Osteocyte (in vitro differentiated cells): ENCODE measurements around the gene POM121. TPM values are rescaled to one million over a fixed set of nuclear protein-coding genes. Genes with fewer than 3 reads are reported as not detected.
A peak's percentile ranks its signal among the peaks of the same experiment; 100 is the strongest.
"Not testable (repeated sequence)": the region's sequence is repeated elsewhere in the genome, so short reads cannot be mapped to it uniquely, and the experiment has no call there.

Experiments used
- DNase-seq: peaks from one replicate; pipeline ENCODE4 v3.0.0; 2021; ENCODE audit warnings: mixed read lengths; ENCODE audit not compliant: unreplicated experiment; ENCODE audit errors: extremely low spot score
- H3K27ac Mint-ChIP-seq: one replicate; pipeline ENCODE4 v1.8.0; 2021; ENCODE audit warnings: mild to moderate bottlenecking, mixed read lengths; ENCODE audit not compliant: unreplicated experiment
- H3K27me3 Mint-ChIP-seq: one replicate; pipeline ENCODE4 v1.8.0; 2021; ENCODE audit warnings: mixed read lengths; ENCODE audit not compliant: unreplicated experiment
- H3K36me3 Mint-ChIP-seq: one replicate; pipeline ENCODE4 v1.8.0; 2021; ENCODE audit warnings: mixed read lengths; ENCODE audit not compliant: unreplicated experiment
- H3K4me1 Mint-ChIP-seq: one replicate; pipeline ENCODE4 v1.8.0; 2021; ENCODE audit warnings: mixed read lengths; ENCODE audit not compliant: unreplicated experiment
- H3K4me3 Mint-ChIP-seq: one replicate; pipeline ENCODE4 v1.8.0; 2021; ENCODE audit warnings: mild to moderate bottlenecking, moderate library complexity, mixed read lengths; ENCODE audit not compliant: unreplicated experiment
- H3K9me3 Mint-ChIP-seq: one replicate; pipeline ENCODE4 v1.8.0; 2021; ENCODE audit warnings: mixed read lengths; ENCODE audit not compliant: unreplicated experiment
- total RNA-seq: library from RNA; stranded (reverse); gene quantifications from 2 replicates; pipeline ENCODE4 v1.2.1, GENCODE V29; 2021

POM121 gene
- total RNA-seq, 1 donor from 2014 or later: 37.1 TPM

DNA sequence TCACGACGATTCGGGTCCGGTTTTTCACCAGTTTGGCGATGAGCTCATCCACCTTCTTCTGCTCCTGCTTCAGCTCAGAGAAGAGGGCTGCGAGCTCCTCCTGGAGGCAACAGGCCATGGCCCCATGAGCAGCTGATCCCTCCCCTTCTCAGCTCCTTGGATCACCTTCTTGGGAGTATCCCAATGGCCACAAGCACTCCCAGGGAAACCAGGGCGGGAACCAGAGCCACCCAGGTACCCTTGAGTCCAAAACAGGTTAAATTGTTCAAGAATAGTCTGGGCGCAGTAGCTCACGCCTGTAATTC lies 36.4 kb downstream of the POM121 start:
- not testable (repeated sequence) for H3K9me3 Mint-ChIP-seq, DNase-seq, H3K27ac Mint-ChIP-seq, H3K4me3 Mint-ChIP-seq, H3K27me3 Mint-ChIP-seq, H3K36me3 Mint-ChIP-seq, H3K4me1 Mint-ChIP-seq

DNA sequence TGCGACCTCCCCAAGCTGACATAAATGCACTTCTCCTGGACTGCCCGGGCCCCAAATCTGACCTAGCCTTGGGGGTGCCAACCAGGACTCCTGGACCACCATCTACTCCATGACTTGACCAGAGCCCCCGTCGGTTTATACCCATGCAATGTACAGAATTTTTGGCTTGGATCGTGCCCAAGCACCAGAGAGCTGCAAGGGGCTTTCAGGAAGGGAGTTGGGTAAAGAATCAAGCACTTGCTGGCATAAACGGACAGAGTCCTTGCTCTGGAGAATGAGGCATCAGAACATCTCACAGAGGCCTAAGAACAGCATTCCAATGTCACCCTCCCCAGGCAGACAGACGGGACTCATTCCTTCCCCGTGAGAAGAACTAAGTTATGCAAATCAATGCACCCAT lies 38.2 kb downstream of the POM121 start:
- not testable (repeated sequence) for H3K9me3 Mint-ChIP-seq, H3K27me3 Mint-ChIP-seq, H3K27ac Mint-ChIP-seq, H3K4me1 Mint-ChIP-seq, H3K36me3 Mint-ChIP-seq, H3K4me3 Mint-ChIP-seq, DNase-seq

- not testable (repeated sequence) for DNase-seq, H3K4me1 Mint-ChIP-seq, H3K27ac Mint-ChIP-seq, H3K36me3 Mint-ChIP-seq, H3K27me3 Mint-ChIP-seq, H3K9me3 Mint-ChIP-seq, H3K4me3 Mint-ChIP-seq
Measured at GRCh38 chr7:72965186-72965975, 40.5 kb downstream of the POM121 start.

DNA sequence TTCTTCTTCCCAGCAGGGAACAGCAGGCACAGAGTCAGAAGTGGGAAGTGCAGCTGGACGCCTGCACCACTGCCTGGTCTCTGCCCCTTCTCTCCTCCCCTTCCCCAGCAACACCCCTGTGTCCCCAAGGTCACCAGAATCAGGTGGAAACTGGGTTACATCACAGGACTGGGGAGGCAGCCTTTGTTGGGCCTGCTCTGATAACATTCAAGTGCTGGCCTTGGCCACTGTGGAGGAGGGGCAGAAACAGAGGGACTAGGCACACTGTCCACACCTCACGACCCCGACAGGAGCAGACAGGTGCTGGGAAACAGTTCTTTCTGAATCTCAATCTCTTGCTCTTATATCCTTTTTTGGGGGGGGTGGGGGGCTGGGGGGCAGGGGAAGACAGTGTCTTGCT lies 42.0 kb downstream of the POM121 start:
- H3K27ac Mint-ChIP-seq, H3K4me1 Mint-ChIP-seq: not testable (repeated sequence)

DNA sequence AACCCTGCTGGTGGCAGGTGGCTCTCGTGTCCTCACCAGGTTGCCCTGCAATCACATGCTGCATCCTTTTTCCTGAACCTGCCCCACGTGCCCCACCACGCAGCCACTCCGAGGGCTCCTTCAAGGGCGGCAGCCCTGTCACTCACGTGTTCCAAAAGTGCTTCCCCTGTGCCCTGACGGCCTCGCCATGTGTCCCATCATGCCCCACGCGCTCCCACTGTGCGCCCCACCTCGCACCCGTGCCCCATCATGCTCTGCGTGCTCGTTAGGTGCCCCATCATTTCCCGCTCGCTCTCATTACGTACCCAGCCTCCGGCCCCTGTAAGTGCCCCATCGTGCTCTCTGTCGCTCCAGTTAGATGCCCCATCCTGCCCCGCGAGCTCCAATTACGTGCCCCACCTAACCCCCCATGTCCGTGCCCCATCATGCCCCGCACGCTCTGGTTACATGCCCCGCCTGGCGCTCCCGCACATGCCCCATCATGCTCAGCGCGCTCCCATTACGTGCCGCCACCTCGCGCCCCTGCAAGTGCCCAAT lies 44.2 kb downstream of the POM121 start, which contains the start of gene TRIM74:
TSS of gene TRIM74 (minus strand) at position 487 of the 537 bp plus-strand sequence. CDS start 3,309 bp downstream, outside the sequence.
- not testable (repeated sequence) for H3K9me3 Mint-ChIP-seq

More for the DNA sequence above, 42.0 kb downstream of the POM121 start:
- not testable (repeated sequence) for H3K36me3 Mint-ChIP-seq, H3K27me3 Mint-ChIP-seq, H3K9me3 Mint-ChIP-seq, H3K4me3 Mint-ChIP-seq
- DNase-seq: peak; percentile 51

DNA sequence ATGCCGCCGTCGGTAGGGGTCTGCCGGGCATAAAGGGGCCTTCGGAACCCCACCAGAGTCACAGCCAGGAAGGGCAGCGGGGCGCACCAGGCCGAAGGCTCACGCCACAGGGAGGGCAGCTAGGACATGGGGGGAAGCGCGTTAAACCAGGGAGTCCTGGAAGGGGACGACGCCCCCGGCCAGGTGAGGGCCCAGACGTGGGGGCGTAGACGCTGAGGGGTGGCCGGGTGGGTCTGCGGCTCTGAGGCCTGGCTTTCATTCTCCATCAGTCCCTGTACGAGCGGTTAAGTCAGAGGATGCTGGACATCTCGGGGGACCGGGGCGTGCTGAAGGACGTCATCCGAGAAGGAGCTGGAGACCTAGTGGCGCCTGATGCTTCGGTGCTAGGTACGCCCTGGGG lies 44.8 kb downstream of the POM121 start:
- H3K27ac Mint-ChIP-seq, H3K4me3 Mint-ChIP-seq, H3K4me1 Mint-ChIP-seq, H3K36me3 Mint-ChIP-seq, H3K27me3 Mint-ChIP-seq, H3K9me3 Mint-ChIP-seq: not testable (repeated sequence)
- DNase-seq: peak; percentile 23

More for the DNA sequence above, 44.2 kb downstream of the POM121 start, which contains the start of gene TRIM74:
- not testable (repeated sequence) for H3K36me3 Mint-ChIP-seq, H3K27me3 Mint-ChIP-seq, H3K27ac Mint-ChIP-seq, H3K4me1 Mint-ChIP-seq, H3K4me3 Mint-ChIP-seq
- peak; percentile 44 for DNase-seq

- H3K36me3 Mint-ChIP-seq, H3K4me3 Mint-ChIP-seq, H3K27ac Mint-ChIP-seq, H3K27me3 Mint-ChIP-seq, H3K9me3 Mint-ChIP-seq, DNase-seq, H3K4me1 Mint-ChIP-seq: not testable (repeated sequence)
Measured at GRCh38 chr7:72971505-72971904, 46.6 kb downstream of the POM121 start.

GRCh38 chr7:72974781-72975180 lies 49.9 kb downstream of the POM121 start:
- not testable (repeated sequence) for H3K9me3 Mint-ChIP-seq, H3K36me3 Mint-ChIP-seq, H3K27me3 Mint-ChIP-seq, H3K4me1 Mint-ChIP-seq, H3K27ac Mint-ChIP-seq, H3K4me3 Mint-ChIP-seq
- peak; percentile 17 for DNase-seq

GRCh38 chr7:72975656-72976286 lies 50.9 kb downstream of the POM121 start:
- not testable (repeated sequence) for H3K36me3 Mint-ChIP-seq, H3K9me3 Mint-ChIP-seq, H3K27me3 Mint-ChIP-seq, H3K4me1 Mint-ChIP-seq, H3K4me3 Mint-ChIP-seq, H3K27ac Mint-ChIP-seq
- DNase-seq: peak; percentile 81

DNA sequence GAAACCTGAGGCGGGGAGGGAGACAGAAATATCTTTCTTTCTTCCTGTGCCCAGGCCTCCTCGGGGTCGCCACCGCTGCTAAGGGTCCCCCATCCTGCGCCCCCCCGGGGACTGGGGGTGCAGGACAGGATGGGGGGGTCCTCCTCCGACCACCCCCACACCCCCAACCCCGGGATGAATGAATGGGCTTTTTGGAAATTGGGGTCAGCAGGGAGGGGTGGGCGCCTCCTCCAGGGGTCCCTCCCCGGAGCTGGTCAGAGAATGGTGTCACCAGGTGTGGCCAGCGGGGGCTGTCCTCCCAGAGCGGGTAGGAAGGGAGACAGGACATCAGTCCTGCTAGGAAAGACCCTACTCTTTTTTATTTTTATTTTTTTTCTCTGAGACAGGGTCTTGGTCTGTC lies 51.5 kb downstream of the POM121 start:
- not testable (repeated sequence) for H3K27me3 Mint-ChIP-seq, H3K4me1 Mint-ChIP-seq, H3K4me3 Mint-ChIP-seq, H3K9me3 Mint-ChIP-seq, H3K36me3 Mint-ChIP-seq, H3K27ac Mint-ChIP-seq
- DNase-seq: peak; percentile 56

- peak; percentile 49 for DNase-seq
- not testable (repeated sequence) for H3K27ac Mint-ChIP-seq, H3K9me3 Mint-ChIP-seq, H3K27me3 Mint-ChIP-seq, H3K4me1 Mint-ChIP-seq, H3K36me3 Mint-ChIP-seq, H3K4me3 Mint-ChIP-seq
Measured at GRCh38 chr7:72980382-72980781, 55.5 kb downstream of the POM121 start.

- not testable (repeated sequence) for H3K4me1 Mint-ChIP-seq, H3K27me3 Mint-ChIP-seq, DNase-seq, H3K4me3 Mint-ChIP-seq, H3K27ac Mint-ChIP-seq, H3K9me3 Mint-ChIP-seq, H3K36me3 Mint-ChIP-seq
Measured at GRCh38 chr7:72982084-72982483, 57.2 kb downstream of the POM121 start.
